PC-9 (cell line): Measurements from ENCODE around the gene DACH1. TPM values are rescaled to one million over a fixed set of nuclear protein-coding genes. Genes with fewer than 3 reads are reported as not detected.

Experiments used
- BruUV-seq: library from RNA; stranded (reverse); fragments of 400-500 nt; replicated peaks from 2 replicates; lab custom pipeline; 2021; lab: Mats Ljungman, UMichigan
- CTCF ChIA-PET: fragments of 300-600 bp; sonication (Branson Sonifier 250); formaldehyde crosslinking; loops from one replicate; lab custom pipeline; 2022; ENCODE audit warnings: antibody characterized with exemption; lab: Charles Lee
- POLR2A ChIA-PET: fragments of 300-600 bp; sonication (Branson Sonifier 250); formaldehyde crosslinking; loops from one replicate; lab custom pipeline; 2022; ENCODE audit warnings: antibody characterized with exemption; ENCODE audit not compliant: unreplicated experiment; lab: Charles Lee
- DNase-seq, 2 experiments: peaks; one replicate each; pipeline versions ENCODE4 v3.0.0 to v3.0.0-alpha.2; 2015 to 2022; ENCODE audit warnings: mixed read lengths in 1 of 2
- H2AFZ ChIP-seq: fragments of 200-600 bp; sonication (generic); 2 replicates; pipeline ENCODE4 v1.8.1; 2017; ENCODE audit warnings: antibody characterized with exemption
- H3F3A ChIP-seq: fragments of 200-600 bp; sonication (generic); 2 replicates; pipeline ENCODE4 v1.8.1; 2017; ENCODE audit warnings: antibody characterized with exemption, mild to moderate bottlenecking, low read depth; ENCODE audit not compliant: insufficient read depth
- H3K27ac ChIP-seq: fragments of 200-600 bp; sonication (generic); 2 replicates; pipeline ENCODE4 v1.6.1; 2016; ENCODE audit warnings: mixed run types
- H3K27me3 ChIP-seq: fragments of 200-600 bp; sonication (generic); 2 replicates; pipeline ENCODE4 v1.6.1; 2016; ENCODE audit warnings: low read depth, mixed run types; ENCODE audit not compliant: insufficient read depth
- H3K36me3 ChIP-seq: fragments of 200-600 bp; sonication (generic); 2 replicates; pipeline ENCODE4 v1.6.1; 2016; ENCODE audit warnings: low read depth, mixed run types
- H3K4me1 ChIP-seq: fragments of 200-600 bp; sonication (generic); replicated peaks from 2 replicates; pipeline ENCODE4 v1.6.1; 2016; ENCODE audit warnings: mixed run types; ENCODE audit not compliant: insufficient read depth
- H3K4me2 ChIP-seq: fragments of 200-600 bp; sonication (generic); 2 replicates; pipeline ENCODE4 v1.6.1; 2017; ENCODE audit warnings: mixed run types
- H3K4me3 ChIP-seq: fragments of 200-600 bp; sonication (generic); 2 replicates; pipeline ENCODE4 v1.6.1; 2016; ENCODE audit warnings: mixed run types
- H3K79me2 ChIP-seq: fragments of 200-600 bp; sonication (generic); 2 replicates; pipeline ENCODE4 v1.6.1; 2017; ENCODE audit warnings: low read depth, mixed run types
- H3K9me2 ChIP-seq: fragments of 200-600 bp; sonication (generic); 2 replicates; pipeline ENCODE4 v1.8.1; 2017; ENCODE audit warnings: mild to moderate bottlenecking; ENCODE audit not compliant: insufficient read depth
- H3K9me3 ChIP-seq: fragments of 200-600 bp; sonication (generic); 2 replicates; pipeline ENCODE4 v1.8.1; 2016; ENCODE audit warnings: low read depth; ENCODE audit not compliant: insufficient read depth
- H4K20me1 ChIP-seq: fragments of 200-600 bp; sonication (generic); 2 replicates; pipeline ENCODE4 v1.8.1; 2017; ENCODE audit not compliant: insufficient read depth
- EZH2 ChIP-seq: fragments of 200-600 bp; sonication (generic); IDR thresholded peaks from 2 replicates; pipeline ENCODE4 v1.8.0; 2017; ENCODE audit warnings: antibody characterized with exemption, low read depth
- intact Hi-C: fragments of 100-400 bp; cut with micrococcal nuclease; formaldehyde crosslinking; loops from one replicate; pipeline ENCODE4 v1.10.0; 2022; ENCODE audit not compliant: unreplicated experiment
- total RNA-seq: library from RNA; stranded (reverse); gene quantifications from 2 replicates; pipeline ENCODE4 v1.2.3, GENCODE V29; 2021
- TF ChIP-seq, protein P1 (sequence below): fragments of 200-600 bp; sonication (generic); conservative IDR thresholded peaks from 2 replicates; pipeline ENCODE4 v1.6.1; 2017; ENCODE audit warnings: mixed run types, antibody characterized with exemption, mild to moderate bottlenecking, moderate library complexity

DACH1 gene
- total RNA-seq, 1 experiment from 2014 or later = 1.5 TPM

DNA sequence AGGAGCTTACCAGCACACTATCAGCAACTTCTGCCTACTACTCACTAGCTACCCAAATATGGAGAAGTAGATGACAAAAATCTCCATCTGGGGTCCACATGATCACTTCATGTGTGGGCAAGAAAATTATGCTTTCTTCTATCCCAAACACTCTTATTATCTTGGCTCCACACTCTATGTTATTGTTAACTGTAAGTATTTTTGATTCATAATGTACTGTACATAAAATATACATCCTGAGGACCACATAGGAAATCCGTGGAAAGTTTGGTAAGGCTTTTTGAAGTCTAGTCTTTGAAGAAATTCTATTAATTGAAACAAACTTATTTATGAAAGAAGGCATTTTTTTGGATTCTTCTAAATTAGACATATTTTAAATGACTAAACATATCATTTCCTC is 378.8 kb downstream of the DACH1 start:
- Histone ChIP-seq H4K20me1 (no peaks in the 10 kb centered on the region), H3K4me1 (no peaks in the 10 kb centered on the region), H3K79me2 (no peaks in the 10 kb centered on the region), H3F3A (no peaks in the 10 kb centered on the region), H3K9me2 (no peaks in the 10 kb centered on the region), H3K36me3 (no peaks in the 10 kb centered on the region), H3K4me2 (no peak overlapping the region), H3K27me3 (no peaks in the 10 kb centered on the region), H3K4me3 (no peak overlapping the region), H3K27ac (no peak overlapping the region), H3K9me3 (no peaks in the 10 kb centered on the region), H2AFZ (no peak overlapping the region)
- intact Hi-C loops = no loop called here
- DNase-seq = no peak
- POLR2A ChIA-PET = no interaction called here
- no TSS peak for BruUV-seq
- CTCF ChIA-PET = no interaction called here
- TF ChIP-seq EZH2 = no peak
- TF ChIP-seq, protein P1, sequence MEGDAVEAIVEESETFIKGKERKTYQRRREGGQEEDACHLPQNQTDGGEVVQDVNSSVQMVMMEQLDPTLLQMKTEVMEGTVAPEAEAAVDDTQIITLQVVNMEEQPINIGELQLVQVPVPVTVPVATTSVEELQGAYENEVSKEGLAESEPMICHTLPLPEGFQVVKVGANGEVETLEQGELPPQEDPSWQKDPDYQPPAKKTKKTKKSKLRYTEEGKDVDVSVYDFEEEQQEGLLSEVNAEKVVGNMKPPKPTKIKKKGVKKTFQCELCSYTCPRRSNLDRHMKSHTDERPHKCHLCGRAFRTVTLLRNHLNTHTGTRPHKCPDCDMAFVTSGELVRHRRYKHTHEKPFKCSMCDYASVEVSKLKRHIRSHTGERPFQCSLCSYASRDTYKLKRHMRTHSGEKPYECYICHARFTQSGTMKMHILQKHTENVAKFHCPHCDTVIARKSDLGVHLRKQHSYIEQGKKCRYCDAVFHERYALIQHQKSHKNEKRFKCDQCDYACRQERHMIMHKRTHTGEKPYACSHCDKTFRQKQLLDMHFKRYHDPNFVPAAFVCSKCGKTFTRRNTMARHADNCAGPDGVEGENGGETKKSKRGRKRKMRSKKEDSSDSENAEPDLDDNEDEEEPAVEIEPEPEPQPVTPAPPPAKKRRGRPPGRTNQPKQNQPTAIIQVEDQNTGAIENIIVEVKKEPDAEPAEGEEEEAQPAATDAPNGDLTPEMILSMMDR = no peak

DNA sequence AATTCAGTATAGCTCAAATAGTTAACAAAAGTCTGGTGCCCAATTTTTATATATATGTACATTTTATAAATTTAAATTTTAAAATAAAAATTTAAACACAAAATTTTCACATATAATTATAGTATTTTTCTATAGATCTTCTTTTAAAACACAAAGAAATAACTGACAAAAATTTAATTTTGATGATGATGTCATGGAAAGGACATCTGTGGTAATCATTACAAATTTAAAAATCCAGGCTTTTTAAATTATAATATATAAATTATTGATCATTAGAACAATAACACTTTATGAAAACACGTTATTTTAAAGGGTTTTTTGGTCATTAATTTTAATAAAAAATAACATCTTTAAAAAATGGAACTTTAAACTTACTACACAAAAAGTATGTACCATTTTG is 381.1 kb downstream of the DACH1 start:
- ChIA-PET POLR2A (no interaction called here), CTCF (no interaction called here)
- H3K27me3 ChIP-seq = no peaks in the 10 kb centered on the region
- H3K9me3 ChIP-seq = no peaks in the 10 kb centered on the region
- H3K79me2 ChIP-seq = no peaks in the 10 kb centered on the region
- DNase-seq = no peak
- H3K4me3 ChIP-seq = no peak overlapping the region
- no peak overlapping the region for H2AFZ ChIP-seq
- no peak overlapping the region for H3K4me2 ChIP-seq
- H4K20me1 ChIP-seq = no peaks in the 10 kb centered on the region
- TF ChIP-seq EZH2 = no peak
- TF ChIP-seq, protein P1 = no peak
- H3K36me3 ChIP-seq = no peaks in the 10 kb centered on the region
- H3K4me1 ChIP-seq = no peaks in the 10 kb centered on the region
- intact Hi-C loops = no loop called here
- H3K27ac ChIP-seq = no peak overlapping the region
- no TSS peak for BruUV-seq
- no peaks in the 10 kb centered on the region for H3F3A ChIP-seq
- H3K9me2 ChIP-seq = no peaks in the 10 kb centered on the region

DNA sequence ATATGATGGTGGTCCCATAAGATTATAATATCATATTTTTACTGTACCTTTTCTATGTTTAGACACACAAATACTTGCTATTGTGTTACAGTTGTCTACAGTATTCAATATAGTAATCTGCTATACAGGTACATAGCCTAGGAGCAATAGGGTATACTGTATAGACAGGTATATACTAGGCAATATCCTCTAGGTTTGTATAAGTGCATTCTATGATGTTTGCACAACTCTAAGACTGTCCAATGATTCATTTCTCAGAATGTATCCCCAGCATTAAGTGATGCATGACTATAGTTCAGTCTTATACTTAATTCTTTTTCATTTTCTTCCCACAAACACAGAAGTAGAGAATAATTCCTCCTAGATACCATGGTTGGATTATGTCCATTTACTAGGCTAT is 383.3 kb downstream of the DACH1 start:
- Histone ChIP-seq H3K79me2 (no peaks in the 10 kb centered on the region), H3F3A (no peaks in the 10 kb centered on the region), H4K20me1 (no peaks in the 10 kb centered on the region), H3K4me1 (no peaks in the 10 kb centered on the region), H2AFZ (no peak overlapping the region), H3K9me3 (no peaks in the 10 kb centered on the region), H3K4me2 (no peak overlapping the region), H3K27me3 (no peaks in the 10 kb centered on the region), H3K4me3 (no peak overlapping the region), H3K36me3 (no peaks in the 10 kb centered on the region), H3K27ac (no peak overlapping the region), H3K9me2 (no peaks in the 10 kb centered on the region)
- intact Hi-C loops = no loop called here
- CTCF ChIA-PET = no interaction called here
- TF ChIP-seq EZH2 = no peak
- TF ChIP-seq, protein P1 = no peak
- POLR2A ChIA-PET = no interaction called here
- DNase-seq = no peak
- no TSS peak for BruUV-seq
